ENCODE measurements around the gene MC1R. TPM values are rescaled to one million over a fixed set of nuclear protein-coding genes. Genes with fewer than 3 reads are reported as not detected.

Gene MC1R
- total and polyA plus RNA-seq, 2 of the 8 experiments (the other 6 are each of a cell fraction or from before 2014, with no cell fraction given): 2.2 to 2.9 TPM

DNA sequence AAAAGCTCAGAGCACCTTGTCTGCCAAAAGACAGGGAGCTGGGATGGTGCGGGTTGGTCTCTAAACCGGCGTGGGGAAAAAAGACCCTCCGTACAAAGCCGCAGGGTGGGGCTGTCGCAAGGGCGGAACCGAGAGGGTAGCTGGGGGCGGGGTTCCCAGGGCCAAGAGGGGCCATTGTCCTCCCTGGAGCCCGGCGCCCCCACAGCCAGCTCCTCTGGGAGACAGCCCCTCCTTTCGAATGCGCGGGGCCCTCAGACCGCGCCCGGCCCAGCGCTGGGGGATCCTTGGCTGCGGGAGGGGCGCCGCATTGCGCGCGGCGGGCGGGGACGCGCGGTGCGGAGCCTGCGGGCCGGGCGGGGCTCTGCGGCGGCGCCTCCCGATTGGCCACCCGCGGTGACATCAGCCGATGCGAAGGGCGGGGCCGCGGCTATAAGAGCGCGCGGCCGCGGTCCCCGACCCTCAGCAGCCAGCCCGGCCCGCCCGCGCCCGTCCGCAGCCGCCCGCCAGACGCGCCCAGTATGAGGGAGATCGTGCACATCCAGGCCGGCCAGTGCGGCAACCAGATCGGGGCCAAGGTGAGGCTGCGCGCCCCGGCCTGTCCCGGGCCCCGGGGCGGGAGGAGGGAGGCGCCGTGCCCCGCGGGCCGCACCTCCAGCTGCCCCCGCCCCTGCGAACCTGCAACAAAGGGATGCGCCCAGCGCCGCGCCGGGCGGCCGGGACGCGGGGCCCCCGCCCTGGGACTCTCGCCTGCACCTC is 4.4 kb downstream of the MC1R start, which contains the start of gene TUBB3 (continued):
- no peak for TF ChIP-seq SAP30 (IDR thresholded peaks at IDR 0.05; ENCODE audit: insufficient read depth, insufficient replicate concordance, low read length)
- TF ChIP-seq SIX5 (IDR thresholded peaks at IDR 0.05; ENCODE audit: low read depth, low read length): no peak
- TF ChIP-seq MAFK (IDR thresholded peaks at IDR 0.05; ENCODE audit: low read depth, low read length): no peak
- TF ChIP-seq SP1 (IDR thresholded peaks at IDR 0.05; ENCODE audit: low read depth, low read length): peak; percentile 17; the same call in 1 of the 2 replicates
- peak; percentile 3; the same call in 1 of the 2 replicates for TF ChIP-seq YY1 (IDR thresholded peaks at IDR 0.05; ENCODE audit: low read depth, low read length)
- no peak for TF ChIP-seq HDAC2 (IDR thresholded peaks at IDR 0.05; ENCODE audit: borderline replicate concordance in 1 of 2, low read depth in 2 of 2, low read length in 2 of 2)
- TF ChIP-seq TEAD4 (IDR thresholded peaks at IDR 0.05; ENCODE audit: low read depth, low read length): no peak
- peak; percentile 84 for TF ChIP-seq TAF7 (optimal IDR thresholded peaks at IDR 0.05; ENCODE audit: borderline replicate concordance, low read depth, low read length)
- TF ChIP-seq MAX (IDR thresholded peaks at IDR 0.05): peak; percentile 20; the same call in 1 of the 2 replicates
- no peak for TF ChIP-seq KDM1A (IDR thresholded peaks at IDR 0.05; ENCODE audit: borderline replicate concordance, low read length)
- no peak for TF ChIP-seq SUZ12 (IDR thresholded peaks at IDR 0.05; ENCODE audit: low read length)
- TF ChIP-seq NRF1 (IDR thresholded peaks at IDR 0.05; ENCODE audit: low read depth, low read length): no peak
- no peak for TF ChIP-seq ASH2L (IDR thresholded peaks at IDR 0.05; ENCODE audit: low read length)
- TF ChIP-seq NANOG (IDR thresholded peaks at IDR 0.05; ENCODE audit: insufficient read depth, low read depth, low read length, poor library complexity, severe bottlenecking): no peak
- peak; percentile 20 for TF ChIP-seq CTBP2 (IDR thresholded peaks at IDR 0.05; ENCODE audit: borderline replicate concordance, insufficient read depth, insufficient read length, low read length)
- no peak; the same call in 1 of the 2 replicates for TF ChIP-seq RBBP5 (IDR thresholded peaks at IDR 0.05; ENCODE audit: borderline replicate concordance, low read depth, low read length)
- TF ChIP-seq SP4 (IDR thresholded peaks at IDR 0.05; ENCODE audit: low read length): no peak
- peak; percentile 49 for TF ChIP-seq KDM4A (IDR thresholded peaks at IDR 0.05; ENCODE audit: low read depth, low read length, severe bottlenecking)
- no peak for TF ChIP-seq RXRA (IDR thresholded peaks at IDR 0.05; ENCODE audit: insufficient read depth, low read depth, low read length)
- 0 out of 4 replicates have a peak, but pooled peaks of 1 of the 2 experiments have one; percentile 63 for TF ChIP-seq SIN3A (conservative IDR thresholded peaks at IDR 0.05 in 1 of 2, IDR thresholded peaks at IDR 0.05 in 1 of 2; ENCODE audit: low read depth in 1 of 2, low read length in 2 of 2)
- TF ChIP-seq CEBPB (IDR thresholded peaks at IDR 0.05; ENCODE audit: low read depth, low read length): no peak
